Bronchial epithelial cell (primary cell): ENCODE results near the gene SSX2IP. TPM values are rescaled to one million over a fixed set of nuclear protein-coding genes. Genes with fewer than 3 reads are reported as not detected.

Experiments
- DNase-seq: peaks from one replicate; pipeline ENCODE4 v3.0.0-alpha.2; 2010; ENCODE audit warnings: low read depth
- FAIRE-seq: peaks from 2 replicates; lab custom pipeline; 2011; peaks lifted over from hg19 to GRCh38; lab: Jason Lieb, UNC
- H3K27me3 ChIP-seq: 2 replicates; pipeline ENCODE4 v1.5.1; 2011; ENCODE audit warnings: low read length; ENCODE audit not compliant: control insufficient read depth, insufficient read depth
- H3K36me3 ChIP-seq: 2 replicates; pipeline ENCODE4 v1.5.1; 2011; ENCODE audit warnings: low read length; ENCODE audit not compliant: control insufficient read depth, insufficient read depth
- H3K4me3 ChIP-seq: 2 replicates; pipeline ENCODE4 v1.5.1; 2011; ENCODE audit warnings: mild to moderate bottlenecking, low read depth, low read length, control low read depth
- total RNA-seq: library from RNA; depleted of rRNA; stranded (reverse); fragments of >200 nt; gene quantifications from 2 replicates; pipeline ENCODE4 v1.2.1, GENCODE V29; 2014
- TF ChIP-seq, protein P1 (sequence below): IDR thresholded peaks from 2 replicates; pipeline ENCODE4 v1.5.1; 2011; ENCODE audit warnings: mild to moderate bottlenecking, moderate library complexity, low read length, control low read depth, inconsistent platforms; ENCODE audit not compliant: insufficient read depth, severe bottlenecking

SSX2IP gene
- total RNA-seq, 1 donor from 2014 or later = 11.6 TPM

DNA sequence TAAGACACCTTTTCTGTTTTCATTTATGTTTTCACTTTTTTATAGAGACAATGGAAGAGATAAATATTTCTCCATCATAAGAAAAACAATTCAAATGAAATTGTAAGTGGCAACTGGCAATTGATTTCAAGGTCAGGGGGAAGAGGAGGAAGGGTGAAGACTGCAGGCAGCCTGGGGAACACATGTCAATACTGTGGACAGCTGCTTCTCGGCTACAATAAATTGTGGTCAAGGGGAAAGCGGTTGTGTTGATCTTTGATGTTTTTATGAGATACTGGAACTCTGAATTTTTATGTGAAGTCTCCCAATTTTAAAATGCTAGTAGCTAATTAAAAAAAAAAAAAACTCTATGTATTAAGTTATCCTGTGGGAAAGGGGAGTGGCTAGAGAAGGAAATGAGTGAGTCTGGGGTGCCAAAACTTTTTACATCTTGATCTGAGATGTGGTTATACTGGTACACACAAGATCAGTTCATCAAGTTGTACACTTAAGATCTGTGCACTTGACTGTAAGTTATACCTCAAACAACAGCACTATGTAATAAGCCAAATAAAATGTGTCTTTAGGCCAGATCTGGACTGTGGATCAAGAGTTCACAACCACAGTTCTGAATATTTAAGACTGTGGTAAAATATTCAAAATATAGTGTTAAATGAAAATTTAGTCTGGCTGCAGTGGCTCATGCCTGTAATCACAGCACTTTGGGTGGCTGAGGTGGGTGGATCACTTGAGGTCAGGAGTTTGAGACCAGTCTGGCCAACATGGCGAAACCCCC lies 18.0 kb downstream of the SSX2IP start:
- FAIRE-seq (no peak), DNase-seq (no peak)
- TF ChIP-seq, protein P1, sequence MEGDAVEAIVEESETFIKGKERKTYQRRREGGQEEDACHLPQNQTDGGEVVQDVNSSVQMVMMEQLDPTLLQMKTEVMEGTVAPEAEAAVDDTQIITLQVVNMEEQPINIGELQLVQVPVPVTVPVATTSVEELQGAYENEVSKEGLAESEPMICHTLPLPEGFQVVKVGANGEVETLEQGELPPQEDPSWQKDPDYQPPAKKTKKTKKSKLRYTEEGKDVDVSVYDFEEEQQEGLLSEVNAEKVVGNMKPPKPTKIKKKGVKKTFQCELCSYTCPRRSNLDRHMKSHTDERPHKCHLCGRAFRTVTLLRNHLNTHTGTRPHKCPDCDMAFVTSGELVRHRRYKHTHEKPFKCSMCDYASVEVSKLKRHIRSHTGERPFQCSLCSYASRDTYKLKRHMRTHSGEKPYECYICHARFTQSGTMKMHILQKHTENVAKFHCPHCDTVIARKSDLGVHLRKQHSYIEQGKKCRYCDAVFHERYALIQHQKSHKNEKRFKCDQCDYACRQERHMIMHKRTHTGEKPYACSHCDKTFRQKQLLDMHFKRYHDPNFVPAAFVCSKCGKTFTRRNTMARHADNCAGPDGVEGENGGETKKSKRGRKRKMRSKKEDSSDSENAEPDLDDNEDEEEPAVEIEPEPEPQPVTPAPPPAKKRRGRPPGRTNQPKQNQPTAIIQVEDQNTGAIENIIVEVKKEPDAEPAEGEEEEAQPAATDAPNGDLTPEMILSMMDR = no peak
- Histone ChIP-seq H3K4me3 (no peak overlapping the region), H3K27me3 (no peaks in the 10 kb centered on the region), H3K36me3 (no peaks in the 10 kb centered on the region)

DNA sequence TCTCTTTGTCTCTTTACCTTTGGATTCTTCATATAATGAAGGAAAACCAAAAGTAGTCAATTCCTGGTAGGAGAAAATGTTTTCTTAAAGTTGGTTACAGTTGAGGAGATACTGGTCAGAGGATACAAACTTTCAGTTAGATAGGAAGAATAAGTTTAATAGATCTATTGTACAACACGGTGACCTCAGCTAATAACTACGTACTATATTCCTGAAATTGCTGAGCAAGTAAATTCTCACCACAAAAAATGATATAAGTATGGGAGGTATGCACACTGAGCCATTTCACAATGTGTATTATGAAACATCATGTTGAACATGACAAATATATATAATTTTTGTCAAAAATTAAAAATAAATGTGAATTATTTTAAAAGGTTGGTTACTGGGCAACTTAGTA lies 20.4 kb downstream of the SSX2IP start:
- Histone ChIP-seq H3K27me3 (no peaks in the 10 kb centered on the region), H3K36me3 (peaks cover 1% of the 10 kb centered on the region), H3K4me3 (no peak overlapping the region)
- TF ChIP-seq, protein P1 = no peak
- FAIRE-seq (no peak), DNase-seq (peak; percentile 43)

GRCh38 chr1:84668185-84668584 lies 22.1 kb downstream of the SSX2IP start:
- DNase-seq (peak; percentile 30), FAIRE-seq (no peak)
- TF ChIP-seq, protein P1 = peak; percentile 15
- Histone ChIP-seq H3K36me3 (peaks cover 1% of the 10 kb centered on the region), H3K4me3 (no peak overlapping the region), H3K27me3 (no peaks in the 10 kb centered on the region)

DNA sequence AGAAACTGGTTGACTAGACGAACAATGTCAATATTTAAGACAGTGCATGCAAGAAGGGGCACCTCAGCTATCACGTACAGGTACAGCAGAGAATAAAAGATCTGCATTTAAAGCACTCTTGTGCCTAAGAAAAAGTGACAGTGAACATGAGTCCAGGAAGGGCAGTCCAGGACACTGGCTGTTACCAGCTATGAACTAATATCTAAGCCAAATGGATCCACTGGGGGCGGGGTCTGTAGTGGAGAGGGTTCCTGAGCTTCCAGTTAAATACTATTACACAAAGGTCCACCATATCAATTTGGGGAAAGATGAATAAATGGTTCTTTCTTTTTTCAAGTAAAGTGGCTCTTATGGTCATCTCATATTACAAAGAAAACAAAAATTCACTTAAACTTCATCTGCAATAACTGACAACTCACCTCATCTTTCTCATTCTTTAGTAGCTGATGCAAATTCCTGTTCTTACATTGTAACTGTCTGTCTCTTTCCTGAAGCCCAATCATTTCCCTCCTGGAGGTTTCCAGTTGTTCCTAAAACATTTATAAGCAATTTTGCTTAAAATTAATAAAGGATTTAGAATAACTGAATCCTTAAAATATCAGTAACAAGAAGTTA lies 24.5 kb downstream of the SSX2IP start:
- H3K36me3 ChIP-seq = peaks cover 1% of the 10 kb centered on the region
- DNase-seq = no peak
- FAIRE-seq = no peak
- no peak overlapping the region for H3K4me3 ChIP-seq
- TF ChIP-seq, protein P1 = no peak
- H3K27me3 ChIP-seq = no peaks in the 10 kb centered on the region

DNA sequence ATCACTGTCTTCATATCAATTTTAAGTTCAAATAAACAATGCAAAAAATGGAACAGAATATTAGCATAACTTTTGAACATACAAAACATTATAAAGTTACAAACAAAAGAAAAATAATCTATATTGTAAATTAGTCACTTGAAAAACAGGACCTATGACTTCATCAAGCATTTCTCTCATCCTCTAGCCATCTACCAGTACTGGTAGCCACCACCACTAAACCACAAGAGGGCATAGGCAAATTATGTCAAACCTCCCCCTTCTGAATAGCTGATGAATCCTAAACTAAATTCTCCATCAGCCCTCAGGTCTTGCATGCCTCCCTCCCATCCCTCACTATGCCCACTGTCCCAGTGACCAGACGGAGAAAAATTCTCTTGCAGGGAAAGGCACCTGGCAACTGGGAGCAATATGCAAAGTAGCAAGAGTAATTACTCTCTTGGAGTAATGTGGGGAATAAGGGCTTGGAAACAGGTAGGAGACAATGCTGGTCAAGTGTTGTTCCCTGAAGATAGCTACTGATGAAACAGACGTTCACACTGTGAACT lies 37.1 kb downstream of the SSX2IP start:
- Histone ChIP-seq H3K27me3 (no peaks in the 10 kb centered on the region), H3K4me3 (no peak overlapping the region), H3K36me3 (peaks cover 4% of the 10 kb centered on the region)
- no peak for FAIRE-seq
- DNase-seq = peak; percentile 23
- TF ChIP-seq, protein P1 = no peak
